HG03103 (cell line): ENCODE data around the gene FIGN.

Experiments
- ATAC-seq: cut with Tn5 transposase; IDR thresholded peaks from one replicate; pipeline ENCODE4 v1.9.1; 2021; ENCODE audit warnings: low read depth; ENCODE audit not compliant: unreplicated experiment

Gene FIGN

DNA sequence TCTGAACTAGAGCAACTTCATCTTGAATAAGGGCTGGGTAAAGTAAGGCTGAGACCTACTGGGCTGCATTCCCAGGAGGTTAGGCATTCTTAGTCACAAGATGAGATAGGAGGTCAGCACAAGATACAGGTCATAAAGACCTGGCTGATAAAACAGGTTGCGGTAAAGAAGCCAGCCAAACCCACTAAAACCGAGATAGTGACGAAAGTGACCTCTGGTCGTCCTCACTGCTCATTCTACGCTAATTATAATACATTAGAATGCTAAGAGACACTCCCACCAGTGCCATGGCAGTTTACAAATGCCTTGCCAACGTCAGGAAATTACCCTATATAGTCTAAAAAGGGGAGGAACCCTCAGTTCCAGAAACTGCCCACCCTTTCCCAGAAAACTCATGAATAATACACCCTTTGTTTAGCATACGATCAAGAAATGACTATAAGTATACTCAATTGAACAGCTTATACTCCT lies 109.1 kb downstream of the FIGN start:
- ATAC-seq = no peak

- ATAC-seq = no peak
These were observed 109.6 kb downstream of the FIGN start for GRCh38 chr2:163626208-163626607.

- no peak for ATAC-seq
These were observed 110.2 kb downstream of the FIGN start for GRCh38 chr2:163625632-163626031.

- no peak for ATAC-seq
These were observed 114.3 kb downstream of the FIGN start for GRCh38 chr2:163621445-163622004.

GRCh38 chr2:163617517-163617916 lies 118.3 kb downstream of the FIGN start:
- no peak for ATAC-seq

DNA sequence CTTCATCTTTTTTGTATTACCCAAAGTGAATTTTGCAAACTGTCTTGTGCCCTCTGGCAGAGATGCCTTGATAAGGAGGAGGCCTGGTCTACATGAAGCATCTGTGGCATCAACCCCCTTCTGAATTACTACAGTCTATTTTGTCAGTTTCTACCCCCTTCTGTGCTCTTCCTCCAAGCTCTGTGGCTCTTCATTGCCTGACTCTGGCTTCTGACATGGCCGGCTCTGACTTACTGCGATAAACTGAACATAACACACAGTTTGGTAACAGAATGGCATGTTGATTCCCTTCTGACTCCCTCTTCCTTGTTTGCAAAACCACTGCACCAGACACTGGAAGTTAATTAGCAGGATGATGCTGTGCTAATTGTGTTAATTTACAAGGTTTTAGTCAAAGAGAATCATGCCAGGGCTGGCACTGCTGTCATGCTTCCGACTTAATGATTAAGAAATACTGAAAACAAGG lies 122.5 kb downstream of the FIGN start:
- no peak for ATAC-seq

GRCh38 chr2:163612332-163612731 lies 123.5 kb downstream of the FIGN start:
- ATAC-seq = no peak

GRCh38 chr2:163611557-163611906 lies 124.3 kb downstream of the FIGN start:
- no peak for ATAC-seq

- ATAC-seq = no peak
These were observed 124.8 kb downstream of the FIGN start for GRCh38 chr2:163610817-163611556.

- ATAC-seq = no peak
These were observed 128.2 kb downstream of the FIGN start for GRCh38 chr2:163607630-163608029.

DNA sequence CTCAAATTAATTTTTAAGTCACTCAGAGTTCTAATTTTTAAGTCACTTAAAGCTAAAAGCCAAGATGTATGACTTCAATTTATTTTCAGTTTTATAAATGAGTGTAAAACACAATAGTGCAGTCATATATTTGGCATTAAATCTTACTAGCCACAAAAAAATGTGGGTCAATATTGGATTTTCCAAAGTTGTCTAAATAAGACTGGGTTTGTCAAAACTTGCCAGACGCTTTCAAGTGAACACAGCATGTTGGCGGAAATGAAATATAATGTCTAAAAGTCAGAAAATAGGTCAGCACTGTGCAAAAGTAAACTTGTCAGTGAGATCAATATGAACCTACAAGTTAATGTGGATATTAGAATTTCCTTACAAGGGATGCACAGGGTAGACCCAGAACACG lies 128.9 kb downstream of the FIGN start:
- no peak for ATAC-seq

DNA sequence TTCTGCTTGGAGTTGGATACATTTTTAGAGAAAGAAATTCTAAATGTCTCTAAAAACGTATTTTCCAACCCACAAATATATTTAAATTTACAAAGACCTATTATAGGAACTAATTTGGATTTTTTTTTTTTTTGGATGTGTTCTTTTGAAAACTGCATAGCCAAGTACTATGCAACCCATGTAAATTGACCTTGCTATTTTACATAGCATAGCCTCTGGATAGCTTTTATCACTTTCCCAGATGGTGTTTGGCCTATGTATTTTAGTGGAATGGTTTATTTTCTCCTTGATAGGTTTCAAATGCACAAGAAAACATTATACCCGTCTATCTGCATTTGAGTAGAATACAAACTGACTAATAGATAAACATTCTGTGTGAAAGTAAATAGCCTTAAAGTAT lies 130.0 kb downstream of the FIGN start:
- ATAC-seq = no peak

GRCh38 chr2:163604941-163605555 lies 130.8 kb downstream of the FIGN start:
- no peak for ATAC-seq

DNA sequence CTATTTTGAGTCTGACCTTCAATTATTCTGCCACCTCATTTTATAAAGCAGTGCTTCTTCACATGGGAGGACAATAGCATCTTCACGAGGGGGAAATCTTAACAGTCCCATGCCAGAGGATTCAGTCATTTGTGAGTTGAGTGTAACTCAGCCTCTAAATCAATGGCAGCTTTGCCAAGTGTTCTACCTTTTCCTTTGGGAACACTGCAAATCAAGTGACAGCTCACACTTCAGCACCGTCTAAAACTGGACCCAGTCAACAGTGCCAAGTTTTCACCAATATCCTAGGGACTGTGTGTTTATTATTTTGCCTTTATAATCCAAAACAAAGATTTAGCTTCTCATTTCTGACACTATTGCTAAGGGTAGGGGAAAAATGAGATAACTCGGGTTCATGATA lies 133.6 kb downstream of the FIGN start:
- ATAC-seq = no peak

DNA sequence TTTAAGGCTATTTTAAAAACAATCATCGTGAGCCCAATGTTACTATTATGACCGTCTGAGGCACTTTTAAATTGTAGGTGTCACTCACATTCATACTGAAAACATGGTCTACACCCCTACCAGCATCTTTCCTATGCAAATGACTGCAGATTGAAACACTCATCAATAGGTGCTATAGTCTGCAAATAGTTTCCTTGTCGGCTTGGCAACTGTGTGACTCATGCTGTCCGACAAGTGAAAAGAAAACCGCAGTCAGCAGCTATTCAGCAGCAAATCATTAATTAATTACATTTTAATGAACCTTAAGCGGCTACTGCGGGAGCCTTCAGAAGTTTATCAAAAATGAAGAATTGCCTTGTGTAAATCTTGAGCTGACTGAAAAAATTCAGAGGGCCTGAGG lies 134.4 kb downstream of the FIGN start:
- no peak for ATAC-seq

- no peak for ATAC-seq
These were observed 135.0 kb downstream of the FIGN start for GRCh38 chr2:163600801-163601200.

- no peak for ATAC-seq
These were observed 140.8 kb downstream of the FIGN start for GRCh38 chr2:163595028-163595427.

DNA sequence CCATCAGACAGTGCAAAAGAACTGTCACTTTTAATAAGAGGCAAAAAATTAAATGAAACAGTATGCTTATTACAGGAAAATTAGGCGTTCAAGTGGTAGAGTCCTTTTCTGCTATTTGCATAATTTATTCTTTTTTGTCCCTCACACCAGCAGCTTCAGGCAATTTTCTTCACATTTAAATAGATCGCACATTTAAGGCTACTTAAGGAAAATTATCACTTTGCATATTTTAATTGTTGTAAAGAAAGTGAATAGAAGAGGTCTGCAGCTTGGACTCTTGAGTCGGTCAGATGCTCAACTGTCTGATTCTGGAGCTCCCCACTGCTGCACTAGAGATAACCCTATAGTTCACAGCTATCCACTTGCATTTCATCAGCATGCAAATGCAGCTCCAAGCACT lies 141.3 kb downstream of the FIGN start:
- ATAC-seq = no peak

- no peak for ATAC-seq
These were observed 141.8 kb downstream of the FIGN start for GRCh38 chr2:163593982-163594381.

DNA sequence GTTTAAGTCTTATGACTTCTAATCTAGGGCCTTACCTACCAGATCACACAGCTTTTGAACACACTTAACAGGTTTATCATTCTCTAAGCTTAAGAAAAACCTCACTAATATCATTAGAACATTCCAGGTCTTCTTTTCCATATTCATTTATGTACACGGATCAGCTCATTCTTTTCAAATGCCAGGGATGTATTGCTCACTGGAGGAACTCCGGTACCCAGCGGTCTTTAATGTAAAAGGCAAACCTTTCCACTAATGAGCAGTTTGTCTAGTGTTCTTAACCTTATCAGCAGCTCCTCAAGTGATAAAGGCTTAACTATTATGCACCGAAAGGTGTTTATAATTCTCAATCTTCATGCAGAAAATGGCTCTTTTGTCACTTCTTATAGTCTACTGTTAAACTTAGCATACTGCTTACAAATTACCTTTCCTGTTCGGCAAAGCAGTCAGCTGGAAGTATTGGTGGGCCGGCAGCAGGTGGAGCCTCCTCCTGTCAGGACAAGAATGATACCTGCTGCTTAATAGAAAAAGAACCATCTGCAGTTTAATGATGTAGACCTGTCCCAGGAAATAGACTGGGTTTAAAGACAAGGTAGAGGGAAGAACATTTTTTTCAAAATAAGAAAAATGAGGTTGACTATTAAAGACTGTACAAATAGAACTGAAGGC lies 142.7 kb downstream of the FIGN start:
- ATAC-seq = no peak

DNA sequence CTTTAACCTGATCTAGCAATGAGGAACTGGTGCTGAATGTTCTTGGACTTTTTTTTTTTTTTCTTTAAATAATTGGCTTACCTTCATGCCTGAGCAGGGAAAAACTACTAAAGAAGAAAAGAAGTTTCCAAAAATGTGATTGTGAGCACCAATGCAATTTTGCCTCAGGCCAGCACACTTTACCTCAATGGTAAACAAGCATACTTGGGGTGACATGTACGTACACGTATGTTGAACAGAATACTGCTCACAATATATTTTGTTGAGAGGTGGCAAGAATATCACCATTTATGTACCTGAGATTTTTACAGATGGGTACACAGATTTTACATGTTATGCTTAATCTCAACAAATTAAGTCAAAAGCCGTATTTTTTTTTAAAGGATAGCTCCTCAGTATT lies 144.3 kb downstream of the FIGN start:
- ATAC-seq = no peak
